Keratinocyte (primary cell): Measurements from ENCODE around the gene IFT52. TPM values are rescaled to one million over a fixed set of nuclear protein-coding genes. Genes with fewer than 3 reads are reported as not detected.

Experiments used
- DNase-seq: peaks from one replicate; pipeline ENCODE4 v3.0.0-alpha.2; 2011; ENCODE audit warnings: low read depth, missing footprints, low spot score
- FAIRE-seq: peaks from 2 replicates; lab custom pipeline; 2011; peaks lifted over from hg19 to GRCh38; lab: Jason Lieb, UNC
- H2AFZ ChIP-seq: 2 replicates; pipeline ENCODE4 v1.6.0; 2012; ENCODE audit warnings: low read length, control low read depth, inconsistent platforms; ENCODE audit not compliant: control insufficient read depth
- H3K27ac ChIP-seq: 2 replicates; pipeline ENCODE4 v1.5.1; 2011; ENCODE audit warnings: low read length; ENCODE audit not compliant: control insufficient read depth, insufficient read depth
- H3K27me3 ChIP-seq: 3 replicates; pipeline ENCODE4 v1.6.0; 2011; ENCODE audit warnings: low read length; ENCODE audit not compliant: control insufficient read depth, insufficient read depth; ENCODE audit errors: extremely low read depth
- H3K36me3 ChIP-seq, 2 experiments: 2 replicates in 1 of 2; 3 replicates in 1 of 2; pipeline ENCODE4 v1.5.1; 2011; ENCODE audit warnings: low read length in 2 of 2, mild to moderate bottlenecking in 1 of 2; ENCODE audit not compliant: control insufficient read depth in 2 of 2, insufficient read depth in 2 of 2; ENCODE audit errors: extremely low read depth in 1 of 2
- H3K4me1 ChIP-seq: 3 replicates; pipeline ENCODE4 v1.5.1; 2011; ENCODE audit warnings: low read length; ENCODE audit not compliant: control insufficient read depth, insufficient read depth; ENCODE audit errors: extremely low read depth
- H3K4me2 ChIP-seq: 3 replicates; pipeline ENCODE4 v1.6.0; 2011; ENCODE audit warnings: low read depth, low read length; ENCODE audit not compliant: control insufficient read depth, insufficient read depth; ENCODE audit errors: extremely low read depth
- H3K4me3 ChIP-seq, 3 experiments: fragments of 200-600 bp in 1 of 3; sonication (generic) in 1 of 3; 2 replicates in 2 of 3; 3 replicates in 1 of 3; pipeline ENCODE4 v1.5.1; 2011 to 2016; ENCODE audit warnings: low read length in 3 of 3, mild to moderate bottlenecking in 3 of 3, control low read depth in 2 of 3, inconsistent platforms in 1 of 3, low read depth in 1 of 3, mixed read lengths in 1 of 3, mixed run types in 1 of 3, moderate library complexity in 1 of 3; ENCODE audit not compliant: control insufficient read depth in 2 of 3, insufficient read depth in 2 of 3; ENCODE audit errors: extremely low read depth in 1 of 3
- H3K79me2 ChIP-seq: 2 replicates; pipeline ENCODE4 v1.6.0; 2012; ENCODE audit warnings: low read length; ENCODE audit not compliant: control insufficient read depth, insufficient read depth
- H3K9ac ChIP-seq: 3 replicates; pipeline ENCODE4 v1.6.0; 2011; ENCODE audit warnings: low read length; ENCODE audit not compliant: control insufficient read depth, insufficient read depth; ENCODE audit errors: extremely low read depth
- H3K9me1 ChIP-seq: 3 replicates; pipeline ENCODE4 v1.6.0; 2011; ENCODE audit warnings: low read length; ENCODE audit not compliant: control insufficient read depth, insufficient read depth; ENCODE audit errors: extremely low read depth
- H3K9me3 ChIP-seq: 2 replicates; pipeline ENCODE4 v1.5.1; 2012; ENCODE audit warnings: low read depth, low read length; ENCODE audit not compliant: control insufficient read depth
- H4K20me1 ChIP-seq: 3 replicates; pipeline ENCODE4 v1.6.0; 2011; ENCODE audit warnings: low read length; ENCODE audit not compliant: control insufficient read depth, insufficient read depth; ENCODE audit errors: extremely low read depth
- CTCF ChIP-seq, 3 experiments: IDR thresholded peaks in 1 of 3; conservative IDR thresholded peaks in 1 of 3; optimal IDR thresholded peaks in 1 of 3; 2 replicates in 2 of 3; 3 replicates in 1 of 3; pipeline versions ENCODE3 to v1.5.1; 2011; ENCODE audit warnings: low read length in 3 of 3, mild to moderate bottlenecking in 3 of 3, moderate library complexity in 2 of 3, control low read depth in 1 of 3, inconsistent platforms in 1 of 3; ENCODE audit not compliant: insufficient read depth in 2 of 3; ENCODE audit errors: extremely low read depth in 1 of 3
- EZH2 ChIP-seq: IDR thresholded peaks from one replicate; pipeline ENCODE4 v1.6.1; 2012; ENCODE audit warnings: inconsistent platforms, mild to moderate bottlenecking, low read length, moderate library complexity
- dilution Hi-C: fragments of 300-500 bp; cut with MboI; formaldehyde crosslinking; loops from one replicate; pipeline ENCODE4 v1.7.0; 2020; ENCODE audit warnings: low sequenced_read_pairs; ENCODE audit not compliant: extremely low pct_ligation_motif_present
- polyA plus RNA-seq, 5 experiments: library from polyadenylated mRNA; depleted of rRNA in 3 of 5; stranded (reverse) in 3 of 5; stranded (forward) in 1 of 5; unstranded in 1 of 5; fragments of >200 nt; gene quantifications; 1 replicate in 1 of 5; 2 replicates in 3 of 5; 3 replicates in 1 of 5; pipeline versions ENCODE4 v1.2.1 to v1.2.3, GENCODE V29; 2011 to 2012; ENCODE audit warnings: missing spikeins in 2 of 5, low read depth in 1 of 5, low replicate concordance in 1 of 5

IFT52 gene
- polyA plus RNA-seq, 1 donor (not counting 4 experiments of a cell fraction or from before 2014, with no cell fraction given), result 22.8 TPM

- H3K4me2 ChIP-seq, result no peak overlapping the region
- H3K9me3 ChIP-seq, result no peaks in the 10 kb centered on the region
- no peak overlapping the region for H3K4me3 ChIP-seq
- H3K9me1 ChIP-seq, result no peaks in the 10 kb centered on the region
- no peak for TF ChIP-seq CTCF (optimal IDR thresholded peaks at IDR 0.05 in 1 of 3, IDR thresholded peaks at IDR 0.05 in 1 of 3, conservative IDR thresholded peaks at IDR 0.05 in 1 of 3; ENCODE audit: extremely low read depth in 1 of 3, insufficient read depth in 2 of 3, low read length in 3 of 3)
- TF ChIP-seq EZH2, result no peak
- H3K4me1 ChIP-seq, result no peaks in the 10 kb centered on the region
- no peak overlapping the region for H3K9ac ChIP-seq
- no peaks in the 10 kb centered on the region for H3K27me3 ChIP-seq
- DNase-seq (no peak), FAIRE-seq (no peak)
- H3K27ac ChIP-seq, result no peak overlapping the region
- H3K79me2 ChIP-seq, result no peaks in the 10 kb centered on the region
- no peaks in the 10 kb centered on the region for H4K20me1 ChIP-seq
- no peak overlapping the region for H2AFZ ChIP-seq
- dilution Hi-C loops, result no loop called here
- peaks cover 4 to 6% of the 10 kb centered on the region in 2 experiments for H3K36me3 ChIP-seq
Measured at GRCh38 chr20:43636429-43636828, 45.7 kb downstream of the IFT52 start.

- Histone ChIP-seq H3K27ac (no peak overlapping the region), H3K4me3 (no peak overlapping the region), H3K79me2 (no peaks in the 10 kb centered on the region), H3K27me3 (no peaks in the 10 kb centered on the region), H2AFZ (no peak overlapping the region), H3K9me1 (no peaks in the 10 kb centered on the region), H4K20me1 (no peaks in the 10 kb centered on the region), H3K9me3 (no peaks in the 10 kb centered on the region), H3K4me1 (no peaks in the 10 kb centered on the region), H3K9ac (no peak overlapping the region), H3K36me3 (peaks cover 4 to 5% of the 10 kb centered on the region in 2 experiments), H3K4me2 (no peak overlapping the region)
- no peak for FAIRE-seq
- TF ChIP-seq CTCF (optimal IDR thresholded peaks at IDR 0.05 in 1 of 3, IDR thresholded peaks at IDR 0.05 in 1 of 3, conservative IDR thresholded peaks at IDR 0.05 in 1 of 3; ENCODE audit: extremely low read depth in 1 of 3, insufficient read depth in 2 of 3, low read length in 3 of 3), result no peak
- TF ChIP-seq EZH2, result no peak
- dilution Hi-C loops, result no loop called here
- DNase-seq, result no peak
Measured at GRCh38 chr20:43642548-43642947, 51.8 kb downstream of the IFT52 start.
